ENCODE measurements around the gene CASP2.

The CASP2 gene

DNA sequence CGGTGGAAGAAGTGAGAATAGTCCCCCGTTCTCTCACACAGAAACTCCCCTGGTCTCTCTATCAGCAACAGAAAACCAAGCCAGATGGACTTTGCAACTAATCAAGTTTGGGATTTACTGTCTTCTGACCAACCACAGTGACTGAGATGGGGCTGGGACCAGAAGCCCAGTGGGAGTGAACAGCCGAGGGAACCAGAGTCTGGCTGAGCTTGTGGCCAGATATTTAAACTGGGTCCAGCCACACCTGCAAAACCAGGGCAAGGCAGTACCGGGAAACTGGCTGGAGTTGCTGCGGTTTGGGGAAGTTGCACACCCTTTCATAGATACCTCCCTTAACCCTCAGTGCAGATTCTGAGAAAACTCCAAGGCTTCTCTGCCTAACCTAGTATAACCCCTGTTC, 18.9 kb upstream of the CASP2 start:
- TF ChIP-seq POLR2A (IDR thresholded peaks at IDR 0.05; ENCODE audit: extremely low read depth, insufficient read length) (no peak), MYC (IDR thresholded peaks at IDR 0.05; ENCODE audit: low read depth, low read length) (no peak)
- TF ChIP-seq, protein P1, sequence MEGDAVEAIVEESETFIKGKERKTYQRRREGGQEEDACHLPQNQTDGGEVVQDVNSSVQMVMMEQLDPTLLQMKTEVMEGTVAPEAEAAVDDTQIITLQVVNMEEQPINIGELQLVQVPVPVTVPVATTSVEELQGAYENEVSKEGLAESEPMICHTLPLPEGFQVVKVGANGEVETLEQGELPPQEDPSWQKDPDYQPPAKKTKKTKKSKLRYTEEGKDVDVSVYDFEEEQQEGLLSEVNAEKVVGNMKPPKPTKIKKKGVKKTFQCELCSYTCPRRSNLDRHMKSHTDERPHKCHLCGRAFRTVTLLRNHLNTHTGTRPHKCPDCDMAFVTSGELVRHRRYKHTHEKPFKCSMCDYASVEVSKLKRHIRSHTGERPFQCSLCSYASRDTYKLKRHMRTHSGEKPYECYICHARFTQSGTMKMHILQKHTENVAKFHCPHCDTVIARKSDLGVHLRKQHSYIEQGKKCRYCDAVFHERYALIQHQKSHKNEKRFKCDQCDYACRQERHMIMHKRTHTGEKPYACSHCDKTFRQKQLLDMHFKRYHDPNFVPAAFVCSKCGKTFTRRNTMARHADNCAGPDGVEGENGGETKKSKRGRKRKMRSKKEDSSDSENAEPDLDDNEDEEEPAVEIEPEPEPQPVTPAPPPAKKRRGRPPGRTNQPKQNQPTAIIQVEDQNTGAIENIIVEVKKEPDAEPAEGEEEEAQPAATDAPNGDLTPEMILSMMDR (IDR thresholded peaks at IDR 0.05; ENCODE audit: low read depth, low read length), result no peak
- TF ChIP-seq, protein P2, sequence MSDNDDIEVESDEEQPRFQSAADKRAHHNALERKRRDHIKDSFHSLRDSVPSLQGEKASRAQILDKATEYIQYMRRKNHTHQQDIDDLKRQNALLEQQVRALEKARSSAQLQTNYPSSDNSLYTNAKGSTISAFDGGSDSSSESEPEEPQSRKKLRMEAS (IDR thresholded peaks at IDR 0.05; ENCODE audit: low read depth, low read length), result no peak

DNA sequence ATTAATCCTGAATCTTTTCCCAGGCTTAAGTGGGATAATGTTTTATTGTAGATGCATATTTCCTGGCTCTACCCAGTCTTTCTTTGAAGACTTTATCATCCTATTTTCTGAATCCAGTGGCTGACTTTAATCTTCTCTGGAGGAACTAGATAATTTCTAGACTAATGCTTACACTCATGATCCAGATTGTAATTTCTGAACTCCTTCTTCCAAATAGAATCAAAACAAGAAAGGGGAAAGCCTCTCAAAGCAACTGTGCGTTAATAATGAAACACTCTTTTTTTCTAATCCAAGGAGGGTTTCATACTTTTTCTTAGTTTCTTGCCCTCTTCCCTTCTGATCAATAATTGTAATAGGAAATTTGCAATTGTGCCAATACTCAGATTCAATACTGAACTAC, 16.9 kb upstream of the CASP2 start:
- no peak overlapping the region for H3K4me3 ChIP-seq (ENCODE audit: low read depth, low read length)
- TF ChIP-seq POLR2A (IDR thresholded peaks at IDR 0.05; ENCODE audit: extremely low read depth, insufficient read length), result no peak
- TF ChIP-seq, protein P2 (IDR thresholded peaks at IDR 0.05; ENCODE audit: low read depth, low read length), result no peak
- TF ChIP-seq MYC (IDR thresholded peaks at IDR 0.05; ENCODE audit: low read depth, low read length), result no peak
- TF ChIP-seq, protein P1 (IDR thresholded peaks at IDR 0.05; ENCODE audit: low read depth, low read length), result no peak
- no peak for DNase-seq (ENCODE audit: low read depth)

More for the DNA sequence above, 18.9 kb upstream of the CASP2 start:
- DNase-seq (ENCODE audit: low read depth), result no peak
- H3K4me3 ChIP-seq (ENCODE audit: low read depth, low read length), result no peak overlapping the region

DNA sequence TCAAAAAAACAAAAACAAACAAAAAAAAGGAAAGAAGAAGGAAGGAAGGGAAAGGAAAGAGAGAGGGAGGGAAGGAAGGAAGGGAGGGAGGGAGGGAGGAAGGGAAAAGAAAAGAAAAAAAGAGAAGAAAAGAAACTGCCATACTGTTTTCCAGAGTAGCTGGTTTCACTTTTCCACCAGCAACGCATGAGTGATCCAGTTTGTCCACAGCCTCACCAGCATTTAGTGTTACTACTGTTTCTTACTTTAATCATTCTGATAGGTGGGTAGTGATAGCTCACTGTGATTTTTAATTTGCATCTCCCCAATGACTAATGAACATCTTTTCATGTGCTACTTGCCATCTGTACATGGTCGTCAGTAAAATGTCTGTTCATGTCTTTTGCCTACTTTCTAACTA, 15.3 kb upstream of the CASP2 start:
- DNase-seq (ENCODE audit: low read depth), result no peak
- TF ChIP-seq, protein P2 (IDR thresholded peaks at IDR 0.05; ENCODE audit: low read depth, low read length), result no peak
- TF ChIP-seq POLR2A (IDR thresholded peaks at IDR 0.05; ENCODE audit: extremely low read depth, insufficient read length), result no peak
- no peak overlapping the region for H3K4me3 ChIP-seq (ENCODE audit: low read depth, low read length)

DNA sequence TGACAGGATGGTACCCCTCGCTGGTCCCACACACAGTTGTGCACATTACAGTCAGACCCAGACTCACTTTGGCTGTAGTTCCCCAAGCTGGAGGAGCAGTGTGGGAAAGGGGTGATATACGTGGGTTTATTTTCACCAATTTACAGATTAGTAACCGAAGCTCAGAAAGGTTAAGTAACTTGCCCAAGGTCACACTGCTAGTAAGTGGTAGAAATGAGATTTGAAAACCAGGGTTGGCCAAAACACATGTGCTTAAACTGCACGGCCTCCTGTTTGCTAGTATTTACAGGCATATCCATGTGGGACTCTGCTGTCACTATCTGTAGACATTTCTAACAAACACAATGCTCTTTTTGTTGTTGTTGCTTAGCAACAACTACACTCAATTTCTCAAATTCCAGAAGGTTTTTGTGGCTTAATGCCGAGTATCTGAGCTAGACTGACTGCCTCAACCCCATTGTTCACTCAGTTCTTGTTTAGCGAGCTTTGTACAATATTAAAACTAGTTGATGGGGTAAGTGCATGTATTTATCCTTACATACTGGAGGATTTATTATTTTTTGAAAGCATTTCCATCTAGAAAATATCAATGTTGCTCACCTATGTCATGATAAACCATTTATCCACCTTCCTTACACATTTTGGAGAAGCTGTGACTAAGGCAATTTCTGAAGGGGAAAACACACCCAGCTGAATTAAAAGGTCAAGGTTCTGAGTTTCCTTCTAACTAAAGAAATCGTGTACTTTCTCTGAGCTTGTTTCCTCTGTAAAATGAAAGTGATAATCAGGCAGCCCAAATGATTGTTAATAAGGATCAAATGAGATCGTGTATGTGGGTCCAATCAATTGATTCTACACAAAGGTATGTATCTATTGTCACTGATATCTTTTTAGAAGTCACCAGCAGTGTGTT, 8.7 kb upstream of the CASP2 start:
- H3K4me3 ChIP-seq (ENCODE audit: low read depth, low read length), result no peak overlapping the region
- TF ChIP-seq POLR2A (IDR thresholded peaks at IDR 0.05; ENCODE audit: extremely low read depth, insufficient read length), result no peak
- TF ChIP-seq, protein P2 (IDR thresholded peaks at IDR 0.05; ENCODE audit: low read depth, low read length), result no peak
- TF ChIP-seq, protein P1 (IDR thresholded peaks at IDR 0.05; ENCODE audit: low read depth, low read length), result no peak
- no peak for TF ChIP-seq MYC (IDR thresholded peaks at IDR 0.05; ENCODE audit: low read depth, low read length)
- DNase-seq (ENCODE audit: low read depth), result no peak

DNA sequence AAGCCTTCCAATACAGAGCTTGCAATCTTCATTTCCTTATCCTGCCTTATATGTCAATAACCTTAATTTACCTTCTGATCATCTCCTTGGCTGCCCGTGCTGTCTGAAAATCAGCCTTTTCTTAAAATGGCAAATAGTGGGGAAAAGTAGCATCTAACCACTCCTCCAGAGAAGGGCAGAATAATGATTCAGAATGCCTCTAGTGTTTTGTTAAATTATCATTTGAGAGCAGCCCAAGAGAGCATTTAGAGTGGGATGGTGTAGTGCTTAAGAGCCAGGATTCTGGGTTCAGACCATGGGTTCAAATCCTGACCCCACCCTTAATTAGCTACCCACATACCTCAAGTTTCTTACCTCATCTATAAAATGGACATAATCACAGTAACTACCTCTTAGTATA, 8.0 kb upstream of the CASP2 start:
- TF ChIP-seq, protein P1 (IDR thresholded peaks at IDR 0.05; ENCODE audit: low read depth, low read length), result no peak
- TF ChIP-seq POLR2A (IDR thresholded peaks at IDR 0.05; ENCODE audit: extremely low read depth, insufficient read length) (no peak), MYC (IDR thresholded peaks at IDR 0.05; ENCODE audit: low read depth, low read length) (no peak)
- TF ChIP-seq, protein P2 (IDR thresholded peaks at IDR 0.05; ENCODE audit: low read depth, low read length), result no peak

DNA sequence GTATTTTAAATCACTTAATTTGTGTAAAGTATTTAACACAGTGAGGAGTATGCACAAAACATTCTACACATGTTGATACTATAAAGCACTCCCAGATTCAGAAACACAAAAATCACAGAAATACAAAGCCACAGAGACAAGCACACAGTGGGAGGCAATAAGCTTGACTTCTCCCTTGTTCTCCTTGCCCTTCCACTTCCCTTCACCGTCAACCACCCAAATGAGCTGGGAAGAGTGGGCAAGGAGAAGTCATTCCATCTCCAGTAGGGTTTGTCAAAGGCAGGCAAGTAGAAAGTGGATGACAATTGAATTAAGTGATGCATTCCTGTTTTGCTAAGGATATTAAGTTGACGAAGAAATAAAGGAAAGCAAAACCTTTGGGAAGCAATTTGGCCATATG, 7.6 kb upstream of the CASP2 start:
- no peak for TF ChIP-seq MYC (IDR thresholded peaks at IDR 0.05; ENCODE audit: low read depth, low read length)
- TF ChIP-seq, protein P2 (IDR thresholded peaks at IDR 0.05; ENCODE audit: low read depth, low read length), result no peak
- TF ChIP-seq, protein P1 (IDR thresholded peaks at IDR 0.05; ENCODE audit: low read depth, low read length), result no peak
- TF ChIP-seq POLR2A (IDR thresholded peaks at IDR 0.05; ENCODE audit: extremely low read depth, insufficient read length), result no peak
- no peak overlapping the region for H3K4me3 ChIP-seq (ENCODE audit: low read depth, low read length)

More for the DNA sequence above, 8.0 kb upstream of the CASP2 start:
- DNase-seq (ENCODE audit: low read depth), result no peak
- H3K4me3 ChIP-seq (ENCODE audit: low read depth, low read length), result no peak overlapping the region

More for the DNA sequence above, 7.6 kb upstream of the CASP2 start:
- DNase-seq (ENCODE audit: low read depth), result no peak
